ENCODE data around the gene GJB5. TPM values are rescaled to one million over a fixed set of nuclear protein-coding genes. Genes with fewer than 3 reads are reported as not detected.

The GJB5 gene
- not detected for total RNA-seq

DNA sequence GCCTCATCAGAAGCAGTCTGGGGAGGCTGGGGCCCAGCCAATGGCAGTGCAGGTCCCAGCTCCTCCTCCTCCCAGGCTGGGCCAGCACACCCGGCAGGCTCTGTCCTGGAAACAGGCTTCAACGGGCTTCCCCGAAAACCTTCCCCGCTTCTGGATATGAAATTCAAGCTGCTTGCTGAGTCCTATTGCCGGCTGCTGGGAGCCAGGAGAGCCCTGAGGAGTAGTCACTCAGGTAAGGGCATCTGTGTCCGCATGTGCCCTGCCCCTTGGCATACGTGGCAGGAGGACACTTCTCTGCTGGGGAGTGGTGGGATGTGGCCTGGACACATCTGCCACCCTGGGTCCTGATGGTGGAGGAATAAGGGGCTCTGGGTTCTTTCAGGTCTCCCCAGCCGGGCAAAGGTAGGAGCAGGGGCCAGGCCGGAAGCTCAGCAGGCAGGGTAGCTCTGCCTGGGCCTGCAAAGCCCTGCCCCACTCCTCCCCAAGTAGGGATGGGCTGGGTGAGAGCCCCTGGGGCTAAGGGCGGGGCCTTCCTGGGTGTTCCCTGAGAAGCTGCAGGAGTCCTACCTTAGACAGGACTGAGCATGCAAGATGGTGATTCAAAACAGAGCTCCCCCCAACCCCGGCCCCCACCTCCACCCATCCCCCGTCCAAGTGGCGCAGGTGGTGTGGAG lies at the start of gene GJB5:
GJB5 (plus strand) TSS at position 84 of the 674 bp plus-strand sequence. CDS start 2,284 bp downstream, outside the sequence.
- H3K27me3 Mint-ChIP-seq = no peaks in the 10 kb centered on the region
- no peak for DNase-seq
- H3K4me3 Mint-ChIP-seq = no peak within 1 kb of the TSS
- H3K4me1 Mint-ChIP-seq = no peaks in the 10 kb centered on the region
- CTCF ChIA-PET = interaction anchor here (1.8 kb wide), 1 partner anchor 12 kb away, joined by 8 read pairs; no protein-coding TSS in a partner anchor
- no peak within 1 kb of the TSS for H3K27ac Mint-ChIP-seq
- no peaks in the 10 kb centered on the region for H3K9me3 Mint-ChIP-seq (ENCODE audit: low read depth)
- no peak for ATAC-seq
- H3K36me3 Mint-ChIP-seq = no peaks in the 10 kb centered on the region

DNA sequence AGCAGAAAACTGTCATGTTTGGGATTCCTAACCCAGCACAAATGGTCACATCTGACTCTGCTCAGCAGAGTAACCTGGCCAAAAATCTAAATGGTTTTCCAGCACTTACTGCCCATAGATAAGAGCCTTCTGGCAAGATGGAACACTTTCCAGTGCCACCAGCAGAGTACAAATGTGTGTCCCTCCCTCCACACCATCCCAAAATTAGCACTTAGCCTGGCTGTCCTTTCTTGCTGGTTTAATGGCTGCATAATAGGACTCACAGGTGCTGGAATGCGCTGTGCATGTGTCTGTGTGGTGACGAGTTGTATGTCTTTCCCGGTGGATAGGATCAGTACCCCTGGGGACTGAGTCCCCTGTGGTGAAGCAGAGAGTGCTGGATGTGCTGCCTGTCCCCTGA lies 49.8 kb upstream of the GJB5 start:
- peaks cover 16% of the 10 kb centered on the region for H3K27me3 Mint-ChIP-seq
- H3K27ac Mint-ChIP-seq = no peak overlapping the region
- H3K4me3 Mint-ChIP-seq = no peak overlapping the region
- no peaks in the 10 kb centered on the region for H3K36me3 Mint-ChIP-seq
- H3K4me1 Mint-ChIP-seq = no peaks in the 10 kb centered on the region
- ATAC-seq = no peak
- CTCF ChIA-PET = no interaction called here
- no peaks in the 10 kb centered on the region for H3K9me3 Mint-ChIP-seq (ENCODE audit: low read depth)
- no peak for DNase-seq

DNA sequence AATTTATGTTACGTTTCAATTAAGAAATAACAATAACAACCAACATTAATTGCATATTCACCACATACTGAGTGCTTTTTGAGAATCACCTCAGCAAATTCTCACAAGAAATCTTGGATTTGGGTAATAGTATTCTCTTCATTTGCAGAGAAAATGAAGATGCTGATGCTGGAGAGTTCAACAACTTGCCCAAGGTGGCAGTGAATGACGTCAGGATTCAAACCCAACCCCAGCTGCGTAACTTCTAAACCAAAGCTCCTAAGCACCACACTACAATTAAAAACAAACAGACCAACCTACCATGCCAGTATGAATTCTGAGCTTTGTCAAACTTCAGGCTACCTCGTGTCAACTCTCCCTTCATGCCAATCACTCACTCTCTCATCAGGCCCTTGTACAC lies 46.7 kb upstream of the GJB5 start:
- CTCF ChIA-PET = interaction anchor here (1.3 kb wide), 1 partner anchor 35 kb away, joined by 4 read pairs; no protein-coding TSS in a partner anchor
- no peak overlapping the region for H3K4me3 Mint-ChIP-seq
- no peak for ATAC-seq

DNA sequence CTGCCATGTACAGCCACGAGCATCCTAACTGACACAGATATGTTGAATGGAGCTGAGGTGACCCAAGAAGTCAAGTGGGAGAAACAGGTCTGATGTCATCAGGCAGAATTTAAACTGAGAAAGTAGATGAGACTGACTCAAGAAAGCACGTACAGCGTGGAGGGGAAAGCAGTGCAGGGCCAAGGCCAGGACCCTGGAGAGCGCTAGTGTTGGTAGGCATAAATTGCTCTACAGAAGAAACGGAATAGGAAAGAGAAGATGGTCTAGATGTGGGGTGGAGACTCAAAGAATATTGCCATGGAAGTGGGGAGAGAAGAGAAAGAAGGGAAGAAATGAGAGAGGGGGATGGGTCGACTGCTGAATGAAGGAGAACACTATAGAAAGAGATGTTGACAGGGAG lies 45.3 kb upstream of the GJB5 start:
- no peaks in the 10 kb centered on the region for H3K9me3 Mint-ChIP-seq (ENCODE audit: low read depth)
- no peak overlapping the region for H3K4me3 Mint-ChIP-seq
- no peak overlapping the region for H3K27ac Mint-ChIP-seq
- H3K36me3 Mint-ChIP-seq = no peaks in the 10 kb centered on the region
- peaks cover 7% of the 10 kb centered on the region for H3K27me3 Mint-ChIP-seq
- DNase-seq (no peak), ATAC-seq (no peak)
- CTCF ChIA-PET = no interaction called here
- H3K4me1 Mint-ChIP-seq = no peaks in the 10 kb centered on the region

More for the DNA sequence above, 46.7 kb upstream of the GJB5 start:
- Mint-ChIP-seq H3K36me3 (no peaks in the 10 kb centered on the region), H3K27me3 (peaks cover 10% of the 10 kb centered on the region), H3K4me1 (no peaks in the 10 kb centered on the region), H3K9me3 (ENCODE audit: low read depth) (no peaks in the 10 kb centered on the region), H3K27ac (no peak overlapping the region)
- no peak for DNase-seq

DNA sequence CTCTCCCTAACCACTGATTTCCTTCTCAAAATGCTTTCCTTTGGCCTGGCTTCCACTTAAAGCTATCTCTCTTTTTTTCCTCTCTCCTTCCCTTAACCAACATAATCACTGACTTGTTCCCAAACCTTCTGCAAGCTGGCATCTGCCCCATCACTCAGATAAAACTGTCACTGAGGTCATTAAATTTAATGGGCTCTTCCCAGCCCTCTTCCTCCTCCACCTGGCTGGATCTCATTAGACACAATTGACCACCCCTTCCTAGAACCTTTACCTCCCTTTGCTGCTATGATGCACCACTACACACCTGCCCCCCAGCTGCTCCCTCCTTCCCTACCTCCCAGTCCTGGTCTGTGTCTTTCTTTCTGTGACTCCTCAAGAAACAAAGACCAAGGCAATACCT lies 44.0 kb upstream of the GJB5 start:
- peaks cover 2% of the 10 kb centered on the region for H3K27me3 Mint-ChIP-seq
- no peak overlapping the region for H3K4me3 Mint-ChIP-seq
- H3K4me1 Mint-ChIP-seq = no peaks in the 10 kb centered on the region
- DNase-seq (no peak), ATAC-seq (no peak)
- H3K9me3 Mint-ChIP-seq (ENCODE audit: low read depth) = no peaks in the 10 kb centered on the region
- no peak overlapping the region for H3K27ac Mint-ChIP-seq
- H3K36me3 Mint-ChIP-seq = no peaks in the 10 kb centered on the region
- CTCF ChIA-PET = no interaction called here

DNA sequence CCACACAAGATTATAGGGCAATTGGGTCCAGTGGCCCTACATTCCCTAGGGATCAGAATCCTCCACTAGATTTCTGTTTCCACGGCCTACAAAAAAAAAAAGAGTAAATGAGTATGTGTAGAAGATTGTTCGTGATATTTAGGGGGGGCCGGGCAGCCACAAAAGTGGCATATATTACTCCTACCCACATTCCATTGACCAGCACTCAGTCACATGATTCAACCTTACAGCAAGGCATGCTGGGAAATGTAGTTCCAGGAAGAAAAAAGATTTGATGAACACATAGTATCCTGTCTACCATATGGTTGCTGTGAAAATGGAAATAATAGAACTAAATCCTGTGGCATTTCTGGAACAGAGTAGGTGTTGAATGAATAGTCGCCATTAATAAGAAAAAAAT lies 43.4 kb upstream of the GJB5 start:
- CTCF ChIA-PET = no interaction called here
- H3K4me1 Mint-ChIP-seq = no peaks in the 10 kb centered on the region
- no peak overlapping the region for H3K4me3 Mint-ChIP-seq
- no peak for ATAC-seq
- H3K9me3 Mint-ChIP-seq (ENCODE audit: low read depth) = no peaks in the 10 kb centered on the region
- H3K27ac Mint-ChIP-seq = no peak overlapping the region
- no peak for DNase-seq
- H3K36me3 Mint-ChIP-seq = no peaks in the 10 kb centered on the region
- no peaks in the 10 kb centered on the region for H3K27me3 Mint-ChIP-seq

DNA sequence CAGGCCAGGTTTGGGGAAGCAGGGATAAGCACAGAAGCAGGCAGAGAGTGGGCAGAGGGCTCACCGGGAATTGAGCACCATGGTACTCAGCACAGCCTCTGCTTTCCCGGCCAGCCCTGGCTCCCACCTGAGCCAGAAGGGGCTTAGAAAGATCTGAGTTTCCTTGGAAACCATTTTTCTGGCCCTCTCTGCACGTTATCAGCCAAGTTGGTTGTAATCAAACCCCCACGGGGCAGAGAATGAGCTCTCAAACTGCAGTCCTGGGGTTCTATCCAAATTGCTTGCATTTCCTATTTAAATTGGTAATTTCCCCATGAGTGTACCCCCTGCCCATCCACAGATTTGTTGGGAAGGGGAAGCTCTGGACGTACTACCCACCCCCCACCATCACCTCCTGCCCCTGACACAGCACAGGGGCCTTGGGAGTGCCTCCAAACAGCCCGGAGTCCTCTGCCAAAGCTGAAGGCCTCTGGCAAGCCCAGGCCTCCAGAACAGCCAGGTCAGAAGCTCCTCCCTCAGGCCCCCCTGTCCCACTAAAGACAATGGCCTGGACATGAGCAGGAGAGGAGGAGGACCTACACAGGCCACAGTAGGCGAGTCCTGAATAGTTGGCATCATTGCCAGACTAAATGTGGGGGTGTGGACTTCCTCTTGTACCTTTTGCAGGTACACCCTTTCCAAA lies 42.7 kb upstream of the GJB5 start:
- no peak for DNase-seq
- Mint-ChIP-seq H3K4me1 (no peaks in the 10 kb centered on the region), H3K27me3 (no peaks in the 10 kb centered on the region), H3K27ac (no peak overlapping the region), H3K9me3 (ENCODE audit: low read depth) (no peaks in the 10 kb centered on the region), H3K36me3 (no peaks in the 10 kb centered on the region), H3K4me3 (no peak overlapping the region)
- CTCF ChIA-PET = no interaction called here
- ATAC-seq = no peak

DNA sequence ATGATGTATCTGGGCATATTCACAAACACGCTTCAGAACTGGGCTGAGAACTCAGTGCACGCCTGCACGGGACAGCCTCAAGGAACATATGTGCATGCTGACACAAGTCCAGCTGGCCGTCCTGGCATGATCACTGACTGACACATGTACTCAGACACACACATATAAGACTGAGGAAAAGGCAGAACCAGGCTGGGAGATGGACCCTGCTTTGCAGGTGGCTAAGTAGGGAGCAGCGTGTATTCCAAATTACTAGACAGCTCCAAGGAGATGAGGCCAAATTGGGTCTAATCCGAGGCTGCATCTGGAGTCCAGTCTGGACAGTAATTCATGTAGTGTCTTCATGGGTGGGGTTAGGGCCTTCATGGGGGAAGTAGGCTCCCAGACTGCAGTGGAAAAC lies 41.4 kb upstream of the GJB5 start:
- CTCF ChIA-PET = interaction anchor here (1.1 kb wide), 1 partner anchor 29 kb away, joined by 3 read pairs; no protein-coding TSS in a partner anchor
- H3K27me3 Mint-ChIP-seq = no peaks in the 10 kb centered on the region
- H3K4me1 Mint-ChIP-seq = no peaks in the 10 kb centered on the region
- no peak overlapping the region for H3K4me3 Mint-ChIP-seq
- no peaks in the 10 kb centered on the region for H3K36me3 Mint-ChIP-seq
- DNase-seq (no peak), ATAC-seq (no peak)
- H3K9me3 Mint-ChIP-seq (ENCODE audit: low read depth) = no peaks in the 10 kb centered on the region
- no peak overlapping the region for H3K27ac Mint-ChIP-seq

DNA sequence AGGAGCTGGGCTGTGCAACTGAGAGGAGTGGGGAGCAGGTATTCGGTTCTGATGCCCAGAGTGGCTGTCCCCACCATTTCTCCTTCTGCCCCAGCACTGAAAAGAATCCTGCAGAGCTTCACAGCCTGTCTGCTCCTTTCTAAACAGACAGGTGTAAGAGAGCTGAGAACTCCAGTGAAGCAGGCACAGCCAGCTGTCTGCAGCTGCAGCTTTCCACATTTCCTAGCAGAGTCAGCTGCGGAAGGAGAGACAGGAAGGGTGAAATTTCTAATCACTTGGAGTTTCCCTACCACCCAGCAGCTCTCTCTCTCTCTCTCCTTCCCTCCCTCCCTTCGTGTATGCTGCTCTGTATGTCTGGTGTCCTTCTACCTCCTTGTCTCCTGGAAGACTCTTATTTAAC lies 40.5 kb upstream of the GJB5 start:
- no peaks in the 10 kb centered on the region for H3K36me3 Mint-ChIP-seq
- H3K4me3 Mint-ChIP-seq = no peak overlapping the region
- H3K27me3 Mint-ChIP-seq = no peaks in the 10 kb centered on the region
- no peak overlapping the region for H3K27ac Mint-ChIP-seq
- H3K4me1 Mint-ChIP-seq = no peaks in the 10 kb centered on the region
- CTCF ChIA-PET = interaction anchor here (1.1 kb wide), 1 partner anchor 28 kb away, joined by 3 read pairs; no protein-coding TSS in a partner anchor
- no peak for ATAC-seq
- DNase-seq = no peak
- no peaks in the 10 kb centered on the region for H3K9me3 Mint-ChIP-seq (ENCODE audit: low read depth)

DNA sequence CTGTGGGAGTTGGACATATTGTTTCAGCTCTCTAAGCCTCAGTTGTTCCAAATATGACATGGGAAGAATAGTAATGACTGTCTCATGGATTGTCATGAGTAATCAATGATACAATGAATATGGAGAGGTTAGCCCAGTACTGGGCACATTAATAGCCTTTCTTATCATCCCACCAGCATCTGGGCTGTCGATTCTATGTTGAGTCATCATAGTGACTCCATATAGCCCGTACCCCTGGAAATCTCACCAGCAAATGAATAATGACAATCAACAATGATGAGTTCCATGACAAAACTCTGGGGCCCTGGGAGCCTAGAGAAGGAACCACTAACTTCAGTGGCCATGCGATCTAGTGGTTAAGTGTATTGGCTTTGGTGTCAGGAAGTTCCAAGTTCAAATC lies 39.7 kb upstream of the GJB5 start:
- Mint-ChIP-seq H3K27ac (no peak overlapping the region), H3K4me1 (no peaks in the 10 kb centered on the region), H3K9me3 (ENCODE audit: low read depth) (no peaks in the 10 kb centered on the region), H3K27me3 (peaks cover 5% of the 10 kb centered on the region), H3K36me3 (no peaks in the 10 kb centered on the region), H3K4me3 (no peak overlapping the region)
- ATAC-seq = no peak
- DNase-seq = no peak
- CTCF ChIA-PET = no interaction called here

DNA sequence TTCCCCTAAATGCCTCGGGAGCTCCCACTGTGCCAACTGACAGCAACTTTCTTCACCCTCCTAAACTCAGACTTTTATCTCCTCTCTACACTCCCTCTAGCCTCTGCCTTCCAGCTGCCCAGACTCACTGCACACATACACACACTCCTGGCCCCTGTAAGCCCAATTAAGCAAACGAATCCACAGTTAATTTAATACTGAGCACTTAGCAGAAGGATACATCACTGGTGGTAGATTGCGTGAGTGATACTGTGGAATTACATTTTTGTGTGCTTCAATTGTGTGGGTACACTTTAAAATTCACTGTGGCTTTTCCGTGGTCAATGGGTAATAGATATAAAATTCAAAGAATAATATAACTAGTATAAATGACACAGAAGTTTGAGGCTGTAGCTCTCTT lies 33.6 kb upstream of the GJB5 start:
- H3K36me3 Mint-ChIP-seq = no peaks in the 10 kb centered on the region
- H3K4me3 Mint-ChIP-seq = no peak overlapping the region
- no peaks in the 10 kb centered on the region for H3K4me1 Mint-ChIP-seq
- H3K27me3 Mint-ChIP-seq = peaks cover 20% of the 10 kb centered on the region
- CTCF ChIA-PET = interaction anchor here (0.9 kb wide), 1 partner anchor 42 kb away, joined by 3 read pairs; no protein-coding TSS in a partner anchor
- no peak overlapping the region for H3K27ac Mint-ChIP-seq
- ATAC-seq = no peak
- no peak for DNase-seq
- H3K9me3 Mint-ChIP-seq (ENCODE audit: low read depth) = no peaks in the 10 kb centered on the region

DNA sequence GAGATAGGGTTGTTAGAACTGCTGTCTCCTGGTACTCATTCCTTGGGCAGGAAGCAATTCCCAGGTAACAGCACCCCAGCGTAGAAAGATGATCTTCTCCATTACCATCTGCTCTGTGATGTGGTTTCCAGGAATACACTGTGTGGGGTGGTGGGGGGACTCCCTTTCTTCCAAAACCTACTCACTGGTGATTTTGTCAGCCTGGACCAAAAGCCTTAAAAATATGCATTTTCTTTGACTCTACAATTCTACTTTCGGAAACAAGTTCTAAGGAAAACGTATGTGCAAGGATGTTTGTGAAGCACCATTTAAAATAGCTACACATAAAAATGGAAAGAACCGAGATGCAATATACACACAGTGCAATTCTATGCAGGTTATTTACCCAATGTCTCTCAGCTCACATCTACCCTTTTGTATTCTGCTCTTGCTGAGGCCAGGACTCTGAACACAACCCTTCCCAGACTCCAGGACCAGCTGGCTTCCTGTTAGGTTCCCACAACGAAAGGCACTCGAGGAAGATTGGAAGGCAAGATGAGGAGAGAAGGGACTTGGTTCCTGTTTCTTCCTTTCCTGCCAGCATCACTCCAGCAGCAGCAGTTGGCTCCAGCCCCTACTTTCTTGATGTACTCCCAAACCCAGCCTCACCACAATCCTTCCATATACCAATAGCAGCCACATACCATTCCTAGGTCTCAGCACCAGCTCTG lies 33.0 kb upstream of the GJB5 start:
- H3K27ac Mint-ChIP-seq = no peak overlapping the region
- ATAC-seq (no peak), DNase-seq (no peak)
- H3K27me3 Mint-ChIP-seq = peaks cover 23% of the 10 kb centered on the region
- CTCF ChIA-PET = interaction anchor here (0.9 to 1.5 kb wide), 2 partner anchors 21 to 42 kb away, joined by 3 to 4 read pairs; no protein-coding TSS in a partner anchor
- no peaks in the 10 kb centered on the region for H3K4me1 Mint-ChIP-seq
- H3K9me3 Mint-ChIP-seq (ENCODE audit: low read depth) = no peaks in the 10 kb centered on the region
- H3K36me3 Mint-ChIP-seq = no peaks in the 10 kb centered on the region
- no peak overlapping the region for H3K4me3 Mint-ChIP-seq

DNA sequence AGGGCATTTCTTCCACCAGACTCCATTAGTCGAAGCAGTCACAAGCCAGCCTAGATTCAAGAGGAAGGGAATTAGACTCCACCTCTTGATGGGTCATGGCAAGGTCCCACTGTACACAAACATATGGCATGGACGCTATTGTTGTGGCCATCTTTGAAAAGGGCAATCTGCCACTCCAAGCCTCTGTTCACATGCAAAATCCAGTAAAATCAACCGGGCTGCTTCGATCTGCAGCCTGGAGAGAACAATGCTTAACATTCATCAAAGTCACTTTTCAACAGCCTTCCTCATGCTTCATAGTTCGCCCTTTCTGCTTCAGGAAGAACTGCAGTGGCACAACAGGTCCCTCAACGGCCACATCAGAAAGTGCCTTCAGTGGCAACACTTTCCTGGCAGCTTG lies 28.0 kb upstream of the GJB5 start:
- DNase-seq (no peak), ATAC-seq (no peak)
- Mint-ChIP-seq H3K4me1 (no peaks in the 10 kb centered on the region), H3K27me3 (peaks cover 21% of the 10 kb centered on the region), H3K9me3 (ENCODE audit: low read depth) (no peaks in the 10 kb centered on the region), H3K36me3 (no peaks in the 10 kb centered on the region), H3K4me3 (no peak overlapping the region), H3K27ac (no peak overlapping the region)
- CTCF ChIA-PET = interaction anchor here (4.6 kb wide), 1 partner anchor 16 kb away, joined by 16 read pairs; no protein-coding TSS in a partner anchor
